ENCODE data around the gene KLRF2. TPM values are rescaled to one million over a fixed set of nuclear protein-coding genes. Genes with fewer than 3 reads are reported as not detected.

KLRF2 gene
- total RNA-seq, 5 donors from 2014 or later (not counting 1 experiment from before 2014, with no cell fraction given) = not detected

- DNase-seq (peak in 10 of 35 experiments; percentile 2 to 48 (median 8)), ATAC-seq (replicated peaks in 1 of 4) (peak in 3 of 4 experiments; percentile 45 to 71 (median 69))
- peaks cover 0 to 6% of the 10 kb centered on the region in 2 experiments for H3K27me3 ChIP-seq (replicated peaks in 1 of 2; ENCODE audit: control insufficient read depth in 2 of 2, extremely low read depth in 1 of 2, insufficient read depth in 2 of 2, low read length in 1 of 2)
- no peaks in the 10 kb centered on the region for H3K9me3 Mint-ChIP-seq
- H3K9me3 ChIP-seq = no peaks in the 10 kb centered on the region
- H3K4me1 Mint-ChIP-seq = peaks cover 18 to 21% (median 19%) of the 10 kb centered on the region in 3 donors
- CTCF ChIA-PET = no interaction called here
- peak overlapping the region; percentile 4 to 20 for H3K27ac Mint-ChIP-seq
- peaks cover 0 to 10% of the 10 kb centered on the region in 2 donors for H3K27me3 Mint-ChIP-seq
- POLR2A ChIA-PET = no interaction called here
- H3K27ac ChIP-seq (ENCODE audit: low read length) = no peak overlapping the region
- H3K4me3 Mint-ChIP-seq = peak overlapping the region; percentile 62 to 71 (median 68)
- 64% methylated on average over 18 of the region's 19 CpGs for WGBS (ENCODE audit: insufficient coverage)
- H3K36me3 Mint-ChIP-seq = no peaks in the 10 kb centered on the region
- H3K36me3 ChIP-seq (ENCODE audit: control insufficient read depth in 2 of 2, extremely low read depth in 1 of 2, insufficient read depth in 1 of 2, low read length in 1 of 2) = no peaks in the 10 kb centered on the region
- peaks cover 0 to 7% of the 10 kb centered on the region in 2 experiments for H3K4me1 ChIP-seq (ENCODE audit: control insufficient read depth in 1 of 2, extremely low read depth in 1 of 2, insufficient read depth in 2 of 2, low read length in 2 of 2)
- no peak overlapping the region for H3K4me3 ChIP-seq (ENCODE audit: control insufficient read depth in 1 of 2, extremely low read depth in 1 of 2, low read length in 1 of 2)
Observed at GRCh38 chr12:9943240-9943639, 62.0 kb downstream of the KLRF2 start.

- no peaks in the 10 kb centered on the region for H3K36me3 Mint-ChIP-seq
- no peak for DNase-seq
- no peak overlapping the region for H3K4me3 ChIP-seq (ENCODE audit: control insufficient read depth in 1 of 2, extremely low read depth in 1 of 2, low read length in 1 of 2)
- no peak for ATAC-seq (replicated peaks in 1 of 4)
- H3K27me3 ChIP-seq (replicated peaks in 1 of 2; ENCODE audit: control insufficient read depth in 2 of 2, extremely low read depth in 1 of 2, insufficient read depth in 2 of 2, low read length in 1 of 2) = peaks cover 0 to 6% of the 10 kb centered on the region in 2 experiments
- H3K9me3 Mint-ChIP-seq = no peaks in the 10 kb centered on the region
- H3K4me1 Mint-ChIP-seq = peaks cover 27 to 33% (median 31%) of the 10 kb centered on the region in 3 donors
- peaks cover 3 to 18% of the 10 kb centered on the region in 2 experiments for H3K4me1 ChIP-seq (ENCODE audit: control insufficient read depth in 1 of 2, extremely low read depth in 1 of 2, insufficient read depth in 2 of 2, low read length in 2 of 2)
- no peaks in the 10 kb centered on the region for H3K9me3 ChIP-seq
- H3K27me3 Mint-ChIP-seq = peaks cover 0 to 6% of the 10 kb centered on the region in 2 donors
- WGBS (ENCODE audit: insufficient coverage) = 36% methylated on average over 1 of the region's 2 CpGs
- no peak overlapping the region for H3K27ac ChIP-seq (ENCODE audit: low read length)
- H3K27ac Mint-ChIP-seq = no peak overlapping the region
- peak overlapping the region in 1 of 3 donors; percentile 29 for H3K4me3 Mint-ChIP-seq
- ChIA-PET CTCF (no interaction called here), POLR2A (interaction anchor here in 1 of 2 donors (0.6 kb wide), 1 partner anchor 68 kb away, joined by 3 read pairs; no protein-coding TSS in a partner anchor)
- no peaks in the 10 kb centered on the region for H3K36me3 ChIP-seq (ENCODE audit: control insufficient read depth in 2 of 2, extremely low read depth in 1 of 2, insufficient read depth in 1 of 2, low read length in 1 of 2)
Observed at GRCh38 chr12:9944391-9944790, 63.1 kb downstream of the KLRF2 start.

Other genes with a start within 250 kb of the KLRF2 start
- 100 to 1,000 TPM; 217 to 338 (median 311) TPM for gene CLEC2D, start 211.8 kb upstream of the KLRF2 start, total RNA-seq
- 1 to 10 TPM; 1.1 to 4.4 (median 2.9) TPM for gene CLECL1, start 148.4 kb upstream of the KLRF2 start, total RNA-seq
- 100 to 1,000 TPM in 2 of 5 donors, 10 to 100 TPM in 3; 36.7 to 746 (median 39.4) TPM for gene CD69, start 120.6 kb upstream of the KLRF2 start, total RNA-seq
- 10 to 100 TPM in 1 of 5 donors, 1 to 10 TPM in 1, under 1 TPM in 3; 0.35 to 24.8 (median 0.95) TPM for gene KLRF1, start 54.0 kb upstream of the KLRF2 start, total RNA-seq
- 100 to 1,000 TPM in 1 of 5 donors, 10 to 100 TPM in 4; 60.0 to 101 (median 74.7) TPM for gene CLEC2B, start 12.1 kb upstream of the KLRF2 start, total RNA-seq
- gene CLEC2A, start 50.9 kb downstream of the KLRF2 start, total RNA-seq = not detected
- under 1 TPM in 1 of 5 donors, not detected in 4; 0.26 TPM for gene CLEC12A, start 89.9 kb downstream of the KLRF2 start, total RNA-seq
- gene CLEC1B, start 117.6 kb downstream of the KLRF2 start, total RNA-seq = under 1 TPM in 1 of 5 donors, not detected in 4; 0.50 TPM
- gene CLEC12B, start 129.1 kb downstream of the KLRF2 start, total RNA-seq = not detected
- under 1 TPM in 1 of 5 donors, not detected in 4; 0.61 TPM for gene CLEC9A, start 149.2 kb downstream of the KLRF2 start, total RNA-seq
- not detected for gene CLEC1A, start 217.5 kb downstream of the KLRF2 start, total RNA-seq
- gene CLEC7A, start 248.7 kb downstream of the KLRF2 start, total RNA-seq = 1 to 10 TPM in 2 of 5 donors, under 1 TPM in 3; 0.15 to 1.6 (median 0.49) TPM

All from T-cell (primary cell).